HEK293 (cell line): Measurements from ENCODE around the gene TPSG1.

Experiments used
- ZFP37 ChIP-seq: fragments of 450-650 bp; formaldehyde crosslinking; IDR thresholded peaks from 2 replicates; pipeline ENCODE4 v1.5.1; 2016; ENCODE audit warnings: missing biosample characterization, missing genetic modification characterization
- ZNF394 ChIP-seq: fragments of 450-650 bp; formaldehyde crosslinking; IDR thresholded peaks from 2 replicates; pipeline ENCODE4 v1.5.1; 2016; ENCODE audit warnings: missing biosample characterization, missing genetic modification characterization, mild to moderate bottlenecking, moderate library complexity, borderline replicate concordance
- ZNF433 ChIP-seq: fragments of 450-650 bp; formaldehyde crosslinking; IDR thresholded peaks from 2 replicates; pipeline ENCODE4 v1.5.1; 2016; ENCODE audit warnings: missing biosample characterization, missing genetic modification characterization, low read depth
- ZNF449 ChIP-seq: fragments of 450-650 bp; formaldehyde crosslinking; IDR thresholded peaks from 2 replicates; pipeline ENCODE4 v1.5.1; 2017; ENCODE audit warnings: missing biosample characterization, mild to moderate bottlenecking, missing genetic modification characterization, moderate library complexity
- ZNF514 ChIP-seq: fragments of 450-650 bp; formaldehyde crosslinking; IDR thresholded peaks from 2 replicates; pipeline ENCODE4 v1.5.1; 2016; ENCODE audit warnings: missing biosample characterization, missing genetic modification characterization
- ZNF530 ChIP-seq: fragments of 450-650 bp; formaldehyde crosslinking; IDR thresholded peaks from 2 replicates; pipeline ENCODE4 v1.5.1; 2016; ENCODE audit warnings: low read depth, missing biosample characterization, missing genetic modification characterization
- ZNF549 ChIP-seq: fragments of 450-650 bp; IDR thresholded peaks from 2 replicates; pipeline ENCODE4 v1.5.1; 2018; ENCODE audit warnings: missing biosample characterization, missing genetic modification characterization, mild to moderate bottlenecking, inconsistent platforms, moderate library complexity
- ZNF629 ChIP-seq: fragments of 450-650 bp; formaldehyde crosslinking; IDR thresholded peaks from 2 replicates; pipeline ENCODE4 v1.5.1; 2017; ENCODE audit warnings: missing biosample characterization, missing genetic modification characterization
- TF ChIP-seq, protein P1 (sequence below): fragments of 450-650 bp; formaldehyde crosslinking; IDR thresholded peaks from 2 replicates; pipeline ENCODE4 v1.5.1; 2016; ENCODE audit warnings: missing biosample characterization, missing genetic modification characterization, low read depth
- TF ChIP-seq, protein P2 (sequence below): fragments of 450-650 bp; formaldehyde crosslinking; IDR thresholded peaks from 2 replicates; pipeline ENCODE4 v1.5.1; 2016; ENCODE audit warnings: missing biosample characterization, missing genetic modification characterization
- TF ChIP-seq, protein P3 (sequence below): fragments of 450-650 bp; formaldehyde crosslinking; IDR thresholded peaks from 2 replicates; pipeline ENCODE4 v1.5.1; 2016; ENCODE audit warnings: missing biosample characterization, missing genetic modification characterization, borderline replicate concordance

DNA sequence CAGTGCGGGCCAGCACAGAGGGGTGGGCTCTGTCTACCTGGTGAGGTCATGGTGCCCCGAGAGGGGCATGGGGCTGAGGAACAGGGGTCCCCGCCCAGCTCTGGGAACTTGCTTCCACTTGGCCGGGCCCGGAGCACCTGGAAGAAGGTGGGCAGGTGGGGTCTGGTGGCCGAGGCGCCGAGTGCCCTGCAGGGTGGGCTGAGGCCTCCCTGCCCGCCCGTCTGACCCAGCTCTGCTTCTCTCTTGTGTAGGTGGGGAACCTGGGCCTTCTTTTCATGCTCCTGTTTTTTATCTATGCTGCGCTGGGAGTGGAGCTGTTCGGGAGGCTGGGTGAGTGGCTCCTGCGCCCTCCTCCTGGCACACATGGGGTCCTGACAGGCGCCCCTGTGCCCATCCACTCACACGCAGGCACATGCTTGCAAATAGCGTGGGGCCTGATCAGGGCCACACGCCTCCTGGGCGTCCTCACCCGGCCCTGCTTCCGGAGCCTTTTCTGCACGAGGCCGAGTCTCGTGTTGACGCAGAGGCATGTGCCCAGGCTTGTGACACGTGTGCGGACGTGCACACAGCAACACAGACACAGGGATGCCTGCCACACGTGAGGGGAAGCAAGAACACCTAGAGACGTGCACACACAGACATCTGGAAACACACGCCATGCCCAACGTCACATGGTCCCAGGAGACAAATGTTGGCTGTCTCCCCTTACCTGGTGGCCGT is 8.2 kb downstream of the TPSG1 start:
- TF ChIP-seq, protein P1, sequence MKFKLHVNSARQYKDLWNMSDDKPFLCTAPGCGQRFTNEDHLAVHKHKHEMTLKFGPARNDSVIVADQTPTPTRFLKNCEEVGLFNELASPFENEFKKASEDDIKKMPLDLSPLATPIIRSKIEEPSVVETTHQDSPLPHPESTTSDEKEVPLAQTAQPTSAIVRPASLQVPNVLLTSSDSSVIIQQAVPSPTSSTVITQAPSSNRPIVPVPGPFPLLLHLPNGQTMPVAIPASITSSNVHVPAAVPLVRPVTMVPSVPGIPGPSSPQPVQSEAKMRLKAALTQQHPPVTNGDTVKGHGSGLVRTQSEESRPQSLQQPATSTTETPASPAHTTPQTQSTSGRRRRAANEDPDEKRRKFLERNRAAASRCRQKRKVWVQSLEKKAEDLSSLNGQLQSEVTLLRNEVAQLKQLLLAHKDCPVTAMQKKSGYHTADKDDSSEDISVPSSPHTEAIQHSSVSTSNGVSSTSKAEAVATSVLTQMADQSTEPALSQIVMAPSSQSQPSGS (tag by site-specific recombination), result no peak
- TF ChIP-seq, protein P2, sequence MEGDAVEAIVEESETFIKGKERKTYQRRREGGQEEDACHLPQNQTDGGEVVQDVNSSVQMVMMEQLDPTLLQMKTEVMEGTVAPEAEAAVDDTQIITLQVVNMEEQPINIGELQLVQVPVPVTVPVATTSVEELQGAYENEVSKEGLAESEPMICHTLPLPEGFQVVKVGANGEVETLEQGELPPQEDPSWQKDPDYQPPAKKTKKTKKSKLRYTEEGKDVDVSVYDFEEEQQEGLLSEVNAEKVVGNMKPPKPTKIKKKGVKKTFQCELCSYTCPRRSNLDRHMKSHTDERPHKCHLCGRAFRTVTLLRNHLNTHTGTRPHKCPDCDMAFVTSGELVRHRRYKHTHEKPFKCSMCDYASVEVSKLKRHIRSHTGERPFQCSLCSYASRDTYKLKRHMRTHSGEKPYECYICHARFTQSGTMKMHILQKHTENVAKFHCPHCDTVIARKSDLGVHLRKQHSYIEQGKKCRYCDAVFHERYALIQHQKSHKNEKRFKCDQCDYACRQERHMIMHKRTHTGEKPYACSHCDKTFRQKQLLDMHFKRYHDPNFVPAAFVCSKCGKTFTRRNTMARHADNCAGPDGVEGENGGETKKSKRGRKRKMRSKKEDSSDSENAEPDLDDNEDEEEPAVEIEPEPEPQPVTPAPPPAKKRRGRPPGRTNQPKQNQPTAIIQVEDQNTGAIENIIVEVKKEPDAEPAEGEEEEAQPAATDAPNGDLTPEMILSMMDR (tag by site-specific recombination), result no peak
- TF ChIP-seq ZNF449 (tag by site-specific recombination), result no peak
- no peak for TF ChIP-seq ZNF394
- no peak for TF ChIP-seq ZFP37 (tag by site-specific recombination)
- TF ChIP-seq, protein P3, sequence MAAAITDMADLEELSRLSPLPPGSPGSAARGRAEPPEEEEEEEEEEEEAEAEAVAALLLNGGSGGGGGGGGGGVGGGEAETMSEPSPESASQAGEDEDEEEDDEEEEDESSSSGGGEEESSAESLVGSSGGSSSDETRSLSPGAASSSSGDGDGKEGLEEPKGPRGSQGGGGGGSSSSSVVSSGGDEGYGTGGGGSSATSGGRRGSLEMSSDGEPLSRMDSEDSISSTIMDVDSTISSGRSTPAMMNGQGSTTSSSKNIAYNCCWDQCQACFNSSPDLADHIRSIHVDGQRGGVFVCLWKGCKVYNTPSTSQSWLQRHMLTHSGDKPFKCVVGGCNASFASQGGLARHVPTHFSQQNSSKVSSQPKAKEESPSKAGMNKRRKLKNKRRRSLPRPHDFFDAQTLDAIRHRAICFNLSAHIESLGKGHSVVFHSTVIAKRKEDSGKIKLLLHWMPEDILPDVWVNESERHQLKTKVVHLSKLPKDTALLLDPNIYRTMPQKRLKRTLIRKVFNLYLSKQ (tag by site-specific recombination), result no peak
- TF ChIP-seq ZNF549 (tag by site-specific recombination), result no peak
- no peak for TF ChIP-seq ZNF514
- no peak for TF ChIP-seq ZNF530
- TF ChIP-seq ZNF433 (tag by site-specific recombination), result no peak
- no peak for TF ChIP-seq ZNF629 (tag by site-specific recombination)
